ENCODE measurements around the gene TMEM184A. TPM values are rescaled to one million over a fixed set of nuclear protein-coding genes. Genes with fewer than 3 reads are reported as not detected.

Gene TMEM184A
- polyA plus RNA-seq, 1 donor from 2014 or later: 0.08 TPM

- Mint-ChIP-seq H3K27ac (no peak overlapping the region), H3K4me1 (peaks cover 8 to 22% (median 18%) of the 10 kb centered on the region in 3 donors), H3K4me3 (peak overlapping the region in 2 of 4 donors; percentile 41 to 50), H3K9me3 (no peaks in the 10 kb centered on the region), H3K36me3 (no peaks in the 10 kb centered on the region), H3K27me3 (peaks cover 18% of the 10 kb centered on the region)
These were observed 46.8 kb downstream of the TMEM184A start for GRCh38 chr7:1509226-1509625.

DNA sequence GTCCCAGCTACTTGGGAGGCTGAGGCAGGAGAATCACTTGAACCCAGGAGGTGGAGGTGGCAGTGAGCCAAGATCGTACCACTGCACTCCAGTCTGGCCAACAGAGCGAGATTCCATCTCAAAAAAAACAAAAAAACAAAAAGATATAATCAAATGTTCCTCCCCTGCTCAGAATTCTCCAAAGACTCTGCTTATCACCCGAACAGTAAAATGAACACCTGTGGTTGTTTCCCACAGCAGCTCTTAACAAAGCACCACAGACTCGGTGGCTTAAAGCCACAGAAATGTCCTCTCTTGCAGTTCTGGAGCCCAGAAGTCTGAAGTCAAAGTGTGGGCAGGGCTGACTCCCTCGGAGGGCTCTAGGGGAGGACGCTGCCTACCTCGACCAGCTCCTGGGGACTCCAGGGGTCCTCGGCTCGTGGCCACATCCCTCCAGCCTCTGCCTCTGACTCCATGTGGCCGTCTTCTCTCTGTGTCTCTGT lies 47.7 kb downstream of the TMEM184A start:
- Mint-ChIP-seq H3K36me3 (no peaks in the 10 kb centered on the region), H3K4me1 (peaks cover 10 to 21% (median 16%) of the 10 kb centered on the region in 3 donors), H3K4me3 (peak overlapping the region in 1 of 4 donors; percentile 76), H3K27ac (peak overlapping the region in 1 of 3 donors; percentile 79), H3K9me3 (no peaks in the 10 kb centered on the region), H3K27me3 (peaks cover 13% of the 10 kb centered on the region)

GRCh38 chr7:1505731-1506550 lies 50.1 kb downstream of the TMEM184A start:
- H3K27me3 Mint-ChIP-seq: peaks cover 9% of the 10 kb centered on the region
- peaks cover 16 to 27% (median 23%) of the 10 kb centered on the region in 3 donors for H3K4me1 Mint-ChIP-seq

GRCh38 chr7:1503816-1504775 lies 51.9 kb downstream of the TMEM184A start, which contains the start of gene INTS1:
TSS of gene INTS1 (minus strand) at chr7:1504389. CDS start at chr7:1503960, 429 bp downstream.
- Mint-ChIP-seq H3K4me1 (peaks cover 16 to 29% (median 21%) of the 10 kb centered on the region in 3 donors), H3K9me3 (no peaks in the 10 kb centered on the region), H3K4me3 (peak within 1 kb of the TSS; percentile 87 to 93 (median 92)), H3K27me3 (peaks cover 9% of the 10 kb centered on the region), H3K27ac (peak within 1 kb of the TSS; percentile 53 to 86 (median 55)), H3K36me3 (no peaks in the 10 kb centered on the region)

More at GRCh38 chr7:1505731-1506550, 50.1 kb downstream of the TMEM184A start:
- Mint-ChIP-seq H3K4me3 (peak overlapping the region; percentile 73 to 87 (median 84)), H3K27ac (peak overlapping the region in 2 of 3 donors; percentile 80 to 86), H3K9me3 (no peaks in the 10 kb centered on the region), H3K36me3 (no peaks in the 10 kb centered on the region)

- peak overlapping the region in 1 of 3 donors; percentile 55 for H3K27ac Mint-ChIP-seq
- H3K27me3 Mint-ChIP-seq: peaks cover 5% of the 10 kb centered on the region
- H3K36me3 Mint-ChIP-seq: no peaks in the 10 kb centered on the region
- H3K4me3 Mint-ChIP-seq: peak overlapping the region; percentile 82 to 92 (median 90)
- H3K9me3 Mint-ChIP-seq: no peaks in the 10 kb centered on the region
- H3K4me1 Mint-ChIP-seq: peaks cover 16 to 29% (median 21%) of the 10 kb centered on the region in 3 donors
These were observed 52.6 kb downstream of the TMEM184A start for GRCh38 chr7:1503390-1503789.

DNA sequence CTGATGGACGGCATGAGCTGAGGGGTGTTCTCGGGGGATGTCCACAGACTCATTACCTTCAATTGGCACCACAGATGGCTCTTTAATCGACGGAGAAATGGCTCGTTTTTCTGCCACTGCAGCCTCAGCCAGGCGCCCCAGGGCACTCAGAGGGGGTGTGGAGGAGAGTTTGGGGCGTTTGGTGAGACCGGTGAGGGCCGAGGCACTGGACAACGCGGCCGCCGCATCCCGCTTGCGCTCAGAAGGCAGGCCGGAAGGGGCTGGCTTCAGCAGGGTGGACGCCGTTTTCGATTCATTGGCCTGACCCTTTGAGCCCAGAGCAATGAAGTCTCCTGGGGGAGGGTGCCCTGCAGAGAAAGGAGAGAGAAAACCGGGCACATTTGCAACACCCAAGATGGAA lies 53.2 kb downstream of the TMEM184A start:
- H3K36me3 Mint-ChIP-seq: no peaks in the 10 kb centered on the region
- H3K4me3 Mint-ChIP-seq: peak overlapping the region; percentile 82 to 92 (median 90)
- peaks cover 16 to 29% (median 19%) of the 10 kb centered on the region in 3 donors for H3K4me1 Mint-ChIP-seq
- H3K27ac Mint-ChIP-seq: peak overlapping the region in 2 of 3 donors; percentile 55 to 75
- H3K9me3 Mint-ChIP-seq: no peaks in the 10 kb centered on the region
- peaks cover 4% of the 10 kb centered on the region for H3K27me3 Mint-ChIP-seq

DNA sequence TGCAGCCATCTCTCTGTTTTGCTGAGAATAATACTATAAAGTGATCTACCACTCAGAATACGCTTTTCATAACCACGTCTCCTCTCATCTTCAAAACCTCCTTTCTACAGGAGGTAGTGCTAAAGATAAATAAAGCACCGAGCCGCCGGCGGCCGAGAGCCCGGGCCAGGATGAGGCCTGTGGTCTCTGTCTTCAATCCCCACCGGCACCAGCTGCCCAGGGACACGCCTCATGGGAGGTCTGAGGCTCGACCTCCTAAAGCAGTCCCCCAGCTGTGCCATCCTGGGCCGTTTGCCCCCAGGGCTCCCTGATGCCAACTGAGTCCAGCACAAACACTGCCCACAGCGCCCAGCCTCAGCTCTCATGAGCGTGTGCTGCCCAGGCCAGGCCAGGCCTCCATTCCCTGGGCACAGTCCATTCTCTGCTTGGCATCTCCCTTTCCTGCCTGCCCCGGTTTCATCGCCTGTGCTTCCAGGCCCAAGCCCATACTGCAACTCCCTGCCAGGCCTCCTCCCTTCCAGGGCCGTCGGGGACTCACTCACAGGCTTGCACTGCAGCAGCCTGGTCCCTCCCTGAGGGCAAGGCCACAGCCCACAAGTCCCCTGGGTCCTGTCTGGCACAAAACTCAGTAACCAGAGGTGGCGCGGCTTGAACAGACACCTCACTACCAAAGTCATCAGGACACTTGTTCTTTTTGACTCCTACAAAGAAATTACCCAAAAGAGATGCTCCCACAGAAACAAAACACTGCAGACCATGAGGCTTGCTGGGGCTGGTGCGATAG lies 54.3 kb downstream of the TMEM184A start:
- H3K36me3 Mint-ChIP-seq: no peaks in the 10 kb centered on the region
- no peaks in the 10 kb centered on the region for H3K9me3 Mint-ChIP-seq

DNA sequence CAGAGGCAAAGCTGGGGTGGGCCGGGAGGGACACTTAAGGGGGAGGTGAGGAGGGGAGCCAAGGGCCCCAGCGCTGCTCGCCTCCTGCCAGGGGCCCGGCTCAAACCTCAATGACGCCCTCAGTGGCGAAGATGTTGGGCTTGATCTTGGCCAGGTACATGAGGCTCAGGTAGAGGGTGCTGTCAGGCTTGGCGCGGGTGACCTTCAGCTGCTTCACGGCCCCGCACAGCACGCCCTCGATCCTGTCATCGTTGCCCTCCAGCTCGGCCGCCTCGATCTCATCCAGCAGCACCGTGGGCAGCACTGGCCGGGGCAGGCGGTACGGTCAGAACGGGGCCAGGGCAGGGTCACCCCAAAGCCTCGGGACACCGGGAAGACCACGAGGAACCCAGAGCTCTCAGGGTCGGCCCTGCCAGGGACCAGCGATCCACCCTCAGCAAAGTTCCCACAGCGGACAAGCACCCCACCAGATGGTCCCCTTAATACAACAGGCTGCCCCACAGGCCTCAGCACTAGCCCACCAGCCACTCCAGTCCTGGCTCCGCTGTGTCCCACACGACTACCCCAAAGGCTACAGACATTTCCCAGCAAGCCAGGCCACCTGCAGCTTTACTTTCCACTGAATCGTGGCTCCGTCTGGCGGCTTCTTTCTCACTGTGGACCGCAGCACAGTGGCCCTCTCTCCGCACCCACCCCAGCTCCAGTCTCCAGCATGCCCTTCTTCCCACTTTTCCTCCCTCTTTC lies 55.8 kb downstream of the TMEM184A start:
- peak overlapping the region in 1 of 3 donors; percentile 59 for H3K27ac Mint-ChIP-seq
- H3K4me3 Mint-ChIP-seq: peak overlapping the region in 1 of 4 donors; percentile 38
- H3K36me3 Mint-ChIP-seq: no peaks in the 10 kb centered on the region
- no peaks in the 10 kb centered on the region for H3K9me3 Mint-ChIP-seq
- peaks cover 11 to 20% (median 16%) of the 10 kb centered on the region in 3 donors for H3K4me1 Mint-ChIP-seq
- no peaks in the 10 kb centered on the region for H3K27me3 Mint-ChIP-seq

More for the DNA sequence above, 54.3 kb downstream of the TMEM184A start:
- Mint-ChIP-seq H3K27ac (peak overlapping the region in 1 of 3 donors; percentile 75), H3K4me3 (peak overlapping the region in 3 of 4 donors; percentile 80 to 90 (median 82)), H3K27me3 (peaks cover under 1% of the 10 kb centered on the region), H3K4me1 (peaks cover 16 to 26% (median 16%) of the 10 kb centered on the region in 3 donors)

- H3K27me3 Mint-ChIP-seq: no peaks in the 10 kb centered on the region
- peak overlapping the region in 1 of 3 donors; percentile 59 for H3K27ac Mint-ChIP-seq
- no peaks in the 10 kb centered on the region for H3K36me3 Mint-ChIP-seq
- no peaks in the 10 kb centered on the region for H3K9me3 Mint-ChIP-seq
- peak overlapping the region in 2 of 4 donors; percentile 20 to 25 for H3K4me3 Mint-ChIP-seq
- H3K4me1 Mint-ChIP-seq: peaks cover 11 to 20% (median 16%) of the 10 kb centered on the region in 3 donors
These were observed 56.5 kb downstream of the TMEM184A start for GRCh38 chr7:1499367-1500029.

DNA sequence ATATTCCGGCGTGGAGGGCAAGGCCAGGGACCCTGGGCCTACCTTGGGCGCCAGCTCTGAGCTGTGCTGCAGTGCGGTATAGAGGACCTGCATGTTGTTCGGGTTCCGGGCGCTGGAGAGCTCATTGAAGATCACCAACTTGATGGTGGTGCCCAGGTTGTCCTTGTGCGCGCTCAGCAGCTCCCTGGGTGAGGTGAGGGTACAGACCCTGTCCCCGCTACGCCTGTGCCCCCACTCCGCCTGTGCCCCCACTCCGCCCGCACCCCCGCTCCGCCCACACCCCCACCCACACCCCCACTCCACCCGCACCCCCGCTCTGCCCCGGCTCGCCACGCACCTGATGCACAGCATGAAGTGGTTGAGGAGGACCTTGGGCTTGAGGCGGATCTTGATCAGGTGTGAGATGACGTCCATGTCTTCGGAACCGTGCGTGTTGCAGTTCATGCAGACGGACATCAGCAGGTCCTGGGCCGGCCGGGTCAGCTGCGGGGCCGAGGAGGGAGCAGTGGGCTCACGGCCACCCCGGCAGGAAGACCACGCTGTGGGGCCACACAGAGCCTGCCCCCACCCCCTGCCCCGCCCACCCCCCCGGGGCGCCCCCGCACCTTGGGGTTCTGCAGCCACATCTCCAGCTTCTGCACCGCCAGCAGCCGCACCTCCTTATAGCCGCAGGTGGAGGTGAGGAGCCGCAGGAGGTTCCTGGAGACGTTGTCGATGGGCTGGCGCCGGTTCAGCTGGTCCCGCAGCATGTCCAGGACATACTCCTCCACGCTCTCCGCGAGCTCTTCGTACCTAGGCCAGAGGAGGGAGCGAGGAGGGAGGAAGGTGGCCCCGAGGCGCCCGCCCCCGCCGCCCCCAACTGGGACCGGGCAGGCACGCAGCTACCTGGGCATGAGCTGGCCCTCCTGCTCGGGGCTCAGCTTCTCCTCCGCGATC lies 57.4 kb downstream of the TMEM184A start:
- peaks cover 11 to 19% (median 13%) of the 10 kb centered on the region in 3 donors for H3K4me1 Mint-ChIP-seq
- H3K36me3 Mint-ChIP-seq: no peaks in the 10 kb centered on the region
- H3K27ac Mint-ChIP-seq: no peak overlapping the region
- H3K4me3 Mint-ChIP-seq: no peak overlapping the region
- no peaks in the 10 kb centered on the region for H3K27me3 Mint-ChIP-seq
- no peaks in the 10 kb centered on the region for H3K9me3 Mint-ChIP-seq

GRCh38 chr7:1497293-1497927 lies 58.6 kb downstream of the TMEM184A start:
- Mint-ChIP-seq H3K4me3 (no peak overlapping the region), H3K9me3 (no peaks in the 10 kb centered on the region), H3K36me3 (peaks cover 1% of the 10 kb centered on the region), H3K4me1 (peaks cover 7 to 11% (median 7%) of the 10 kb centered on the region in 3 donors), H3K27ac (no peak overlapping the region), H3K27me3 (no peaks in the 10 kb centered on the region)

All from IgD-negative memory B cell (primary cell).